GM21786 (cell line): ENCODE data around the gene PKNOX1.
"Not testable (repeated sequence)": the region's sequence is repeated elsewhere in the genome, so short reads cannot be mapped to it uniquely, and the experiment has no call there.

Experiments used
- ATAC-seq: cut with Tn5 transposase; IDR thresholded peaks from one replicate; pipeline ENCODE4 v1.9.1; 2021; ENCODE audit not compliant: unreplicated experiment

Gene PKNOX1

DNA sequence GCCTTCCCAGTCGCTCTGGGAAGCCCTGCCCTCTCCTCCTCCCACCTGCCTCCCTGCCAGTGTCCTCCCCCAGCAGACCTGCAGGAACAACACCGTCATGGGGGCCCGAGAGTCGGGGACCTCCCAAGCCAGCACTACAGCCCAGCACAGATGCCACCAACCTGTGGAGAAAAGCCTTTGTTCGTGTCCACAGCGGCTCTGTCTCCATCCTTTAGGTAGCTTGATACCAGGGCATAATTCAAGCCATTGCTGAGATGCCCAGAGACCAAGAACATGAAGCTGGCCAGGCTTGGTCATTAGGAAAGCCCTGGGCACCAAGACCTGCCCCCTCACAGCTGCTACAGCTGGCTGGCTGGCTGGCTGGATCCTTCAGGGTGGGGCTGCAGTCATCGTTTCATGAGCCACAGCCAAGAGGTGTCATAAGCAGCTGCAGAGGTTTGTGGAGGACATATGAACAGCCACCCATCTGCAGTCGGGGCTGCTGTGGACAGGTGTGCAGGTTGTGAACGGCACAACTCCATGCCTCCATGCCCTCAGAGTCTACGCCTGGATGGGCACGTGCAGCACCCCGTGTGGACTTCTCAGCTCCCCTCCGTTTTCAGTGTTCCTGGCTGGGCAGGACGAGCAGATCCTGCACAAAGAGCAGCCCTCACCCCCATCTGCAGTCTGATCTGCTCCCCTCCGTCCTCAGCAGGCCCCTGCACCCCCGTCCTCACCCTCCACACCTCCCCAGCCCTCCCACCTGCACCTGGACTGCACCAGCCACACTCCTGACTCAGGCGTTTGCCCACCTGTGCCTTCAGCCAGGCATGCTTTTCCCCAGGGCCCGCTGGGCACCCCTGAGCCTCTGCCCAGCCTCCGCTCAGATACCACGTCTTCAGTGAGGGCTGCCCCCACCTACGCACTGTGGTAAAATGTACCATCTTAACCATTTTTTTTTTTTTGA is 71.8 kb downstream of the PKNOX1 start:
- not testable (repeated sequence) for ATAC-seq

DNA sequence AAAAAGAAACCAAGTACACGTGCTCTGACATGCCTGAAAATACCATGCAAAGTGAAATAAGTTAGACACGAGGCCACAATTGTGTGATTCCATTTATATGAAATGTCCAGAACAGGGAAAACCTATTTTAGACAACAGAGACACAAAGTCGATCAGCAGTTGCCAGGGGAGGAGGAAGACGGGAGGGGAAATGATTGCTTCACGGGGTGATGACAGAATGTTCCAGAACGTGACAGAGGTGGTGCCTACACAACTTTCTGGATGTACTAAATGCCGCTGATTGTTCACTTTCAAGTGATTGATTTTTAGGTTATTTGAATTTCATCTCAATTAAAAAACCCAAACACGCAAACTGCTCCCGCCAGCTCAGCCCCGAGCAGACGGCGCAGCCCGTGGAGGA is 78.8 kb downstream of the PKNOX1 start:
- not testable (repeated sequence) for ATAC-seq

DNA sequence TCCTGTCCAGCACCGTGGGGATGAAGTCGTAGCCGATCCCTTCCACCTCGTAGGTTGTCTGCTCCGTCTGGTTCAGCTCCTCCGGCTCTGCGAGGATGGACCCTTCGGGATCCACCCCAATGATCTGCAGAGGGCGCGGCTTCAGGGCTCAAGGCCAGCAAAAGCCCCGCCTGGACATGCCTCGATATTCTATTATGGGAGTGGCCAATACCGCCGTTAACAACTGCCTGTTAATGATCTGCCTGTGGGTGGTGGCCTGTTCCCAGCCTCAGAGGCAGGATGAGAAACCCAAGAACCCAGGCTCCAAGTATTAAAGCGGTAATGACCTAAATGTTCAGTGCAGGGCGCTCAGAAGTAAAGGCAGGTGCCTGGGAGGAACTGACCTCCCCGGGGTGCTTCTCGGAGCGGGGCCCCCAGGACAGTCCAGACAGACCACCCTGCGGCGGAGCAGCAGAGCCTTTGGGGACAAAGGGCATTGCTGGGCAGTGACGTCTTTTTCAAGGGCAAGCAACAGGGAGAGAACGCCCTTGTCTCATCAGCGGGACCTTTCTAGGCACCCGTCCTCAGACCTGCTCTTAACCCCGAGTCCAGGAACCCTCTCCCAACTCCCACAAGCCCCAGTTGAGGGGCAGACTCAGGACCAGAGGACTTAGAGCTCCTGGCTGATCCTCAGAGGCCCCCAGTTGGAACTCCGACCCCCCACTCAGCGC is 88.7 kb downstream of the PKNOX1 start:
- ATAC-seq = not testable (repeated sequence)

DNA sequence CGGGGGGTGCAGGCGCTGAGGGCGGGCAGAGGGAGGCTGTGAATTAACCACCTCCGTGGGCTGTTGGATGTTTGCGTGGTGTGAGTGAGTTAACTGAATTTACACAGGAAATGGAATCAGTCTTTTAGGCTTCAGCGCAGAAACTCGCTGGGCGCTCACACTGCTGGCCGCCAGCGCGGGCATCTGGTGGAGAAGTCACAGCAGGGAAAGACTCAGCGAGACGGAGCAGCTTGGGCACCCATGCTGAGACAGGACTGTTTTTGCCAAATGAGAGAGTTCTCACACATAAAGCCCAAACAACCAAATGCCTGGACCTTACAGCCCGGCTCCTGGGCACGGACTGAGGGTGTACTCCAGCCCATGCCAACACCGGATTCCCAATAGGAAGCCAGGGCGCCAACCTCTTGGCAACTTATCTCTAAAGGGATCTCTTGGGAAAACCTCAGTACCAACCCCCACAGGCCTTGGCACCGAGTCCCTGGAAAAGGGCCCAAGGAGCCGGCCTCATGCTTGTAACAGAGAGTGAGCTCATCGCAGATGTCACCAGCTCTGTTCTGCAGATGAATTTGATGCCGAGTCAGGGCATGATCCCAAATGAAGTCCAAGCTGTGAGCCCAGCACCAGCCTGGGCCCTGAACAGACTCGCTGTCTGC is 90.0 kb downstream of the PKNOX1 start:
- not testable (repeated sequence) for ATAC-seq

DNA sequence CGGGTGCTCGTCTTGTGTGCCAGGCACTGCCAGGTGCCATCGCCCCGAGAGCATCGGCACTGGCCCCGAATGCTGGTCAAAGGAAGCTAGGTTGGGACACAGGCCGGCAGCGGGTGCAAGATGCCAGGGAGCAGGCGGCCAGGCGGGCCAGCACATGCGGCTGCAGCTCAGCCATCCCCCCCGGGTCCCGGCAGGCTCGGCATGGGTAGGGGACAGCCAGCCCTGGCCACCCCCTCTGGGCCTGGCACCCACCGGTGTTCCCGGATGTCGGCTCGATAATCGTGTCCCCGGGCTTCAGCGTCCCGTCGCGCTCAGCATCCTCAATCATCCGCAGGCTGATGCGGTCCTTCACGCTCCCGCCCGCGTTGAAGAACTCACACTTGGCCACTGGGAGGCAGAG is 91.6 kb downstream of the PKNOX1 start:
- not testable (repeated sequence) for ATAC-seq

DNA sequence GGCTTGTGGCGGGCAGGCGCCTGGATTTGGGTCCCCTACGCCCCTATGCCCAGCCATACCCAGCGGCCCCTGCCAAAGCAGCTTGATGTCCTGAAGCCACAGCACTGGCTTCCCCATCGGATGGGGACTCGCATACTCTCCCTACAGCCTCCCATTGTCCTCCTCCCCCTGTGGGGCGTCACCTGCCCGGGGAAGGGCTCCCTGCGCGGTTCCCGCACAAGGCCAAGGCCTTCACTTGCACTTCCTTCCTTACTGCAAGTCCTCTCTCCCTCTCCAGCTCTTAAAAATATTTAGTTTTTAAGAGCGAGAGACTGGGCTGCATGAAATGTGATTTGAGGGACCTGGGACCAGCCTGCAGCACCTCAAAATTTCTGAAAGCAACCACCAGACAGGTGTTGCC is 92.3 kb downstream of the PKNOX1 start:
- ATAC-seq = not testable (repeated sequence)

DNA sequence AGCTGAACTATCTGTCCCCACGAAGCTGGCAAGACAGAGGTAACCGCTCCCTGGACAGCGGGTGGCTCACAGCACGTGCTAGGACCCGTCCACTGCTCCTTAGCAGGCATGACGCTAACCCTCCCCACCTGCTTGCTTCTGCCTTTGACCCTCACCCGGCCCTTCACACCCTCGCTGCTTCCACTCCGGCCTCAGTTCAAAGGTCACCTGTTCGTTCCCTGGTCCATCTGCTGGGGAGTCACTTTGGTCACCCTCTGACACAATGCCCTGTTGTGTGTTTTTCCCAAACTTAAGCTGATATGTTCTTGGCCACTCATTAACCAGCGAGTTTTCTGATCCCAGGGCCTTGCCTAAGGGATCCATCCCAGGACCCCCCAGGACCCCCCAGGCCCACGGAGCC is 93.7 kb downstream of the PKNOX1 start:
- ATAC-seq = not testable (repeated sequence)

DNA sequence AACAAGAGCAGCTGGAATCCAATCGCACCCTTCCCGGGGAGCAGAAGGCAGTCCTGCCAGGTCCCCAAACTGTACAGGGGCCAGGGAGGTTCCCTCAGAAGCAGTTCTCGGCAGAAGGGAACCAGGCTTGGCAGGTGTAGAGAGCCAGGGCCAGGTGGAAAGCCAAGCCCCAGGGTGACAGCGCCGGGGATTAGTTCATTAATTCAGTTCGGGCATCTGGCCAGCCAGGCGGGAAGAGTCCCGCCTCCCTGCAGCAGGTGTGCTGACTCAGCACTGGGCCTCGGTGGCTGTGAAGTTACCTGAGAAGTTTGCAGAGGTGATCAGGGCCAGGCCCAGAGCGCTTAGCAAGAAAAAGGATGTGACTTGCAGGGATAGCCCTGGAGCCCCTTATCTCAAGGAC is 95.3 kb downstream of the PKNOX1 start:
- ATAC-seq = not testable (repeated sequence)

DNA sequence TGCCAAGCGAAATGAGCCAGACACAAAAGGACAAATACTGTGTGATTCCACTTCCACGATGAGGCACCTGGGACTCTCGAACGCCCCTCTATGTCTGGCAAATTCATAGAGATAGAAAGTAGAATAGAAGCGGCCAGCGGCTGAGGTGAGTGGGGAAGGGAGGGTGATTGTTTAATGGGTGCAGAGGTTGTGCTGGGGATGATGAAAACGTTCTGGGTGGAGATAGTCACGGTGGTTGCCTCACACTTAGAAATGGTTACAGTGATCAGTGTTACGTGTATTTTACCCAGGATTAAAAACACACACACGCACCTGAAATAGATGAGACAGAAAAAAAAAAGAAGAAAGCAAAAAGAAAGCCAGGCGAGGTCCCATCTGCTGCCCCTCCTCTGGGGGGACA is 98.4 kb downstream of the PKNOX1 start:
- ATAC-seq = not testable (repeated sequence)

DNA sequence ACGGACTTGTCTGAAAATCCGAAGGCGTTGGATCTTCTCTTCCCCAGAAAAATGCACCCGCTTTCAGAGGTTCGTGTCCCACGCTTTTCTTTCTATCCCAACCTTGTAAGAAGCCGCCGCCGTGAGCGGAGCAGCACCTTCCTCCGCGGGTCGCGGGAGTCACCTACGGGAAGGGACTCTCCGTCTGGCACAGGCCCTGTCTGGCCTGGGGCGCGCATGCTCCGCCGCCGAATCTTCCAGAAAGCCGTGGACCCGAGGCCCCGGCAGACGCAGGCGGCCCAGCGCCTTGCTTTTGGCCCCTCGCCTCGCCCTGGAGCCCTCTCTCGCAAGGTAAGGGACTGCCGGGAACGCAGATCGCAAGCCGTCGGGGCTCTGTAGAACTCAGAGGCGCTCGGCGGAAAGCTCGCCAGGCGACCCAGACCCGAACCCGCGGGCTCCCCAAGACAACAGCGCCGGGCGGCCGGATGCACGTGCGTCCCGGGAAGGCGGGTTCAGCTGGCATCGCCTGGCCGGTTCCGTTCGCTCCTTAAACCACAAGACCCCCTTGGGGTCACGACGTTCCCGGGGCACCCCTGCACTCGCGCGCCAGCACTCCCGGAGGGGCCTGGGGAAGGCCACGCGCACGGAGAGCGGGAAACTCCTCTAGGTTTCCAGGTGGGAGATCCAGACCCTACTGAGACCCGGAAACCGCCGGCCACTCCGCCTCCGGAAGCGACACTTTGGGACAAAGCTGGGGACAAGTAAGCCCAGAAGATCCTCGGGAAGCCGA is 100.2 kb downstream of the PKNOX1 start:
- ATAC-seq = not testable (repeated sequence)

DNA sequence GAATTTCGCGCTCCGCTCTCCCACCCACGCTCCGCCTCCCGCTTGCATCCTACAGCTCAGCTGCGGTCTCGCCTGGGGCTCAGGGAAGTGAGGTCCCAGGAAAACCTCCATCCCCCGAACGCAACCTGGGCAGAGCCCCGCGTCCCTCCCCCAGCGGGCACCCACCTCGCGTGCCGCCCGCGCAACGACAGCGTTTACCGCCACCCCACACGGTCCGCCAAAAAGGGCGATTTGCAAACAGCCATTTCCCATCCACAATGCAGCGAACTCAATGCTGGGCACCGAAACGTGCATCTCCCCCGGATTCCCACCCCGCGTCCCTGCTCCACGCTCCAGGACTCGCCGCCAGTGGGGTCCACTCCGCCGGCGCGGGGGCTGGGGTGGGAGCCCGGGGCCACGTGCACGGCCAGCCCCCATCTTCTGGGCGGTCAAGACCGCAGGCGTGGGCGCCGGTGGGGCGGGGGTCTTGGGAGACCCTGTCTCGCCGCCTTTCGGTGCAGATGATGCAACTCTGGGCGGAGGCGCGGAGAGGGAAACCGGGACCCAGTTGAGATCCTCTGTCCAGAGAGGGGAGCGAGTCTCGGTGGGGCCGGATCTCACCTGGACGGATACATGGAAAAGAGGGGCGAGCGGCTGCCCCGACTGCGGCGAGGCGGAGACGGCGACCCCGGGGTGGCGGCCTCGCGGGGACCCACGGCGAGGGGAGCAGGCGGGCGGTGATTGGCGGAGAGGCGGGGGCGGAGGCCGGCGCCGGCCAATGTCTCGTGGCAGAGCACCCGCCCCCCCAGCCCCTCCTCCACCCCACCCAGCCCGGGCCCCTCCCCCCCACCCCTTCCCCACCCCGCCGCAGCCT is 101.0 kb downstream of the PKNOX1 start, which contains the start of gene CBS:
Gene CBS, minus strand, starts transcription at position 666 of the 853 bp plus-strand sequence. CDS start 3,642 bp downstream, outside the sequence.
- ATAC-seq = not testable (repeated sequence)

DNA sequence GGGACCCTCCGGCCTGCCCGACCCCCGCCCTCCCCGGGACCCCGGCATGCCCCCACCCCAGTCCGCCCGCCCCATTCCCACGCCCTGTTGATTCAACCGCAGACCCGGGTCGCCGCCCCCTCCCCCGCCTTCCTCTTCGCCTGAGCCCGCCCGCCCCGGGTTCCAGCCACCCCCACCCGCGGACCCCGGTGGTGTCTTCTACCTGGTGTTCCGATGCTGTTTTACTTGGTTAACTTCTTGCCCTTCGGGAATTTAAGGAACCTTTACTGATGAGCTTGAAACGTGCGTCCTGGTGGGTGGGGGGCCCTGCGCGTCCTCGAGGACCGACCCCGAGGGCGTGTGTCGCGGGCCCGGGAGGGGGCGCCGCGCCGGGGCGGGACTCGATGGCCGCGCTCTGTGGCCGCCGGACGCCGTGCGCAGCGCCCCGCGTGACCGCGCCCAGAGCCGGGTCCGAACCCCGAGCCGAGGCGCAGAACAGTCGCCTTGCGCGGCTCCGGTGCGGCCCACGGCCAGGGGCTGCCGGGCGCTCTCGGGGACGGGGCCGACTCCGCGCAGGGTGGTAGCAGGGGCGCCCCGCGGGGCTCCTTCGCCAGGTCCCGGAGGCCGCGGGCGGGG is 101.8 kb downstream of the PKNOX1 start:
- ATAC-seq = not testable (repeated sequence)

DNA sequence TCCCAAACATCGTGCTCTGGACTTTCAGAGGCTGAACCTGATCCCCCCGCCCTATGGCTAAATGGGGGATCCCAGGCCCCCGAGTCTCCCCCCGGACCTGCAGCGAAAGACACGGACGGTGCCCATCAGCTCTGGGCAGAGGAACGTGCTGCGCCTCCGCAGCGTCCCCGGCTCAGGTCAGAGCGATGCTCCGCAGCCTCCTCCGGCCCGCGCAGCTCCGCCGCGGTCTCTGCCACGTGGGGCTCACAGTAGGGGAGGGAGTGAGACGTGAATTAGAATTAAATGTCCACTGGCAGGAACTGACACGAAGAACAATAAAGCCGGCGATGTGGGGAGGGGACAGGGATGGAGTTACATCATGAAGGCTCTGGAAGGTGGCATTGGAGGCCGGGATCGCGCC is 102.3 kb downstream of the PKNOX1 start:
- ATAC-seq = not testable (repeated sequence)

DNA sequence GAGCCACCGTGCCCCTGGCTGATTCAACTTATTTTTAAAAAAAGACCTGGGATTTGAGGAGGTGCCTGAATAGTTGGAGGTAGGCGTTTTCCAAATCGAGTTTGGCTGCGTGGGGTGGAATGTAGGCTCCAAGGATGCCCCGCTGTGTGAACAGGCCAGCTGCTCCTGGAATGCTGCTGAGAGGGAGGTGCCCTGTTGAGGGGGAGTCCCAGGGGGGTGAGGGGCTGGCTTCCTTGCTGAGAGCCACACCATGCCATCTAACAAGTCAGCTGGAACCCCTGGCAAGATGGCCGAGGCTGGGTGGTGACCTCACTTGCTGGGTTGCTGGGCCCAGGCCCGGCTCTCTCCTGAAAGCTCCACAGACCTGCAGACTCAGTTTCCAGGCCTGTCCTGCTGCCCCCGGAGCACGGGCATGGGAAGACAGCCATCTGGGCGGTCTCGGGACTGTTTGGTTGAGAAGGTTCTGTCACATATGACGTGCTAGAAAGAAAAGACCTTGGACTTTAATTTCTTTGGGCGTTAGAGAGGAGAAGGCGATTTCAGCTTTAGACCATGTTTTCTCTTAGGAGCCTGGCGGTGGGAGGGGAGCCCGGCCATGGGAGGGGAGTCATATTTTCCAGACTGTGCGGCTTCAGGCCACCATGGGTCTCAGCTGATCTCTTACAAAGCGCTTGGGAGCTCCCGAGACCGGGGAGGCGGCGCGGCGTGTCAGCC is 108.4 kb downstream of the PKNOX1 start:
- not testable (repeated sequence) for ATAC-seq
